Occipital lobe (tissue), 2 donors: Measurements from ENCODE around the gene IGSF10. TPM values are rescaled to one million over a fixed set of nuclear protein-coding genes. Genes with fewer than 3 reads are reported as not detected.

Source experiments
- DNase-seq: peaks from one replicate; lab custom pipeline; 2025; lab: John Stamatoyannopoulos, UW
- total RNA-seq: library from RNA; depleted of rRNA; stranded (reverse); fragments of >200 nt; gene quantifications from one replicate; pipeline ENCODE4 v1.2.3, GENCODE V29; 2014

IGSF10 gene
- total RNA-seq, 1 donor from 2014 or later = 0.31 TPM

GRCh38 chr3:151462278-151462780, 1.5 kb upstream of the IGSF10 start:
- DNase-seq = no peak

DNA sequence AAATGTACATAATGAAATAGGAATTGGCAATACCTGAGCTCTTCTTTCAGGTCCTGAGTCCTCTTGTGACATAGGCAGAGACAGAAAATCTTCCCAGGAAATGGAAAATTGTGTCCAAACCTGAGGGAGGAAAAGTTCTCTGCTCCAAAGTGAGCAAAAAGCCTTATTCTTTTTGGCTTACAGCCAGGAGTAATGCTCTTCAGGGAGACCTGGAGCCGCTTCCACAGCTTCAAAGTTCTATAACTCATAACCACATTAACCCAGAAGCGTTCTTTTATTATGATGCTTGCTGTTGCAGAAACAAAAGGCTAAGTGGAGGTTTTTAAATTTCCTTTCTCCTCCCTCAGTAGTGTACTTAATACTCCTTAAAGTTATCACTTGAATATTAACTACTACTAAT, 633 bp downstream of the IGSF10 start:
- no peak for DNase-seq

DNA sequence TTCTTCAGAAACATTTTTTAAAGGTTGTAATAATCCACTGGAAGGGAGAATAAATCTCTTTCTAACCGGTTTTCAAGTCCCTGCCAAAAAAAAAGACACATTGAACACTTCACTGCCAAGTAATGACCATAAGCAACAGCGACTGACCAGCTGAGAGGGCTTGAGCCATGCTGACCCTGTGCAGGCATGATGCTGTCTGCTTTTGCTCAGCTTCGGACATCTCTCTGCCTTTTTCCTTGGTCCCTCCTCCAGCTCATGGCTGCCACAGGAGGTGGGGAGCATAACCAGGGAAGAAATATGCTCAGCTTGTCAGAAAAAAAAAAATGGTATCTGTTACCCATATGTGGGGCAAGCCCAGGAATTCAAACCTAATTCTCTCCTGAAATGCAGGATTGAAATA, 1.5 kb downstream of the IGSF10 start:
- no peak for DNase-seq

DNA sequence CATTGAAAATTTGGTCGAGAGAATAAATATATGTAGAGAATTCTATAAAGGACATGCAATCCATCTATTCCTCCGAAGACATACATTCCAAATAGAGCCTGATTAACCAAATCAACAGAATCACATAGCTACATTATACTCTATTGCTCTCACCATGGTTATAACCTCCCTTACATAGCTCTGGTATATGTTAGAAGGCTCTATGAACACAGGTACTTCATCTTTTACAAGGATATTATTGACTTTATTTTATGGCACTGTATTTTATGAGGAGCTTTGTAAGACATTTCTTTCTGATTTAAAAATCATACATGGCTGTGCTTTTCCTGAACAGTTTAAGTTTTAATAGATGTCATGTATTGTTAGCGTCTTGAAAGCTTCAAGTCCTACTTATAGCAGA, 4.8 kb downstream of the IGSF10 start:
- DNase-seq = no peak

GRCh38 chr3:151452841-151453240, 8.0 kb downstream of the IGSF10 start:
- DNase-seq = no peak

DNA sequence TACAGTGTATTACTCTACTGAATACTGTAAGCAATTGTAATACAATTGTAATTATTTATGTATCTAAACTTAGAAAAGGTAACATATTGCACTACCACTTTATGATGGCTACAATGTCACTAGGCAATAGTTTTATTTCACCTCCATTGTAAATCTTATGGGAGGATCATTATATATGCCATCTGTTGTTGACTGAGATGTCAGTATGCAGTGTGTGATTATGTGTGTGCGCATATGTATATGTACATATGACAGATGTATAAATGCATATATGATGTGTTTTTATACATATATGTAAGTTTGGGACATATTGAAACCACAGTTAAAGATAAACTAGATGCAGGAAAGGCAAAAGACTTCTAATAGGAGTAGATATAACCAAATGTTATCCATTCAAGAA, 8.5 kb downstream of the IGSF10 start:
- DNase-seq = no peak

DNA sequence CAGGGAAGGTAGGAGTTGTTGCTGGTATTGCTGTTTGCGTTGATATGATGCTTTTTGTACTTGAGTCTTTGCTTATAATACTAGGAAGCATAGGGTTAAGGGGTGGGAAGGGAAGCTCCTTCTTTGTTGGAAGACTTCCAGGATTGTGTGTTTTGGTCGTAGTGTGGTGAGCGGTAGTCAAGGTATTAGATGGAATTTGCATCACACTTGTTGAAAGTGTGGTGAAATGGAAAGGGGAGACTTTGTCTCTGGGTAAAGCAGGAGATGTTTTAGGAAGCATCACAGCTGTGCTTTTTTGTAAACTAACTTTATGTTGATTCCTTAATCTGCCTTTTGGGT, 14.9 kb downstream of the IGSF10 start:
- DNase-seq = no peak

- DNase-seq = no peak
Observed at GRCh38 chr3:151445273-151446001, 15.4 kb downstream of the IGSF10 start.

- no peak for DNase-seq
Observed at GRCh38 chr3:151443583-151443982, 17.3 kb downstream of the IGSF10 start.

GRCh38 chr3:151440940-151441339, 19.9 kb downstream of the IGSF10 start:
- DNase-seq = no peak

- no peak for DNase-seq
Observed at GRCh38 chr3:151439652-151440125, 21.2 kb downstream of the IGSF10 start.

DNA sequence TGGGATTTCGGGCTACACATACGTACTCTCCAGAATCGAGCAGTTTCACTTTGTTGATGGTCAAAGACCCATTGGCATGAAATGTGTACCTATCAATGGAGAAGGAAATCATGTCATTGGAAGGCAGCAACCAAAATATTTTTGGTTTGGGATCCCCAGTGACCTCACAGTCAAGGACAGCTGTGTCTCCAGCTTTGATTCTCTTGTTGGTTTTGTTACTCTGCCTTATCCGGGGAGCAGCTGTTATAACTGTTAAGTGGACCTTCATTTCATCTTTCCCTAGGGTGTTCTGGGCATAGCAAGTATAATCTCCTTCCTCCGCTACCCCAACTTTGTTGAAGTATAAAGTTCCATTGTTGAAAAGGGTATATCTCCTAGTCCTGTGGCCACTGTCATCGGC, 23.0 kb downstream of the IGSF10 start:
- DNase-seq = no peak

DNA sequence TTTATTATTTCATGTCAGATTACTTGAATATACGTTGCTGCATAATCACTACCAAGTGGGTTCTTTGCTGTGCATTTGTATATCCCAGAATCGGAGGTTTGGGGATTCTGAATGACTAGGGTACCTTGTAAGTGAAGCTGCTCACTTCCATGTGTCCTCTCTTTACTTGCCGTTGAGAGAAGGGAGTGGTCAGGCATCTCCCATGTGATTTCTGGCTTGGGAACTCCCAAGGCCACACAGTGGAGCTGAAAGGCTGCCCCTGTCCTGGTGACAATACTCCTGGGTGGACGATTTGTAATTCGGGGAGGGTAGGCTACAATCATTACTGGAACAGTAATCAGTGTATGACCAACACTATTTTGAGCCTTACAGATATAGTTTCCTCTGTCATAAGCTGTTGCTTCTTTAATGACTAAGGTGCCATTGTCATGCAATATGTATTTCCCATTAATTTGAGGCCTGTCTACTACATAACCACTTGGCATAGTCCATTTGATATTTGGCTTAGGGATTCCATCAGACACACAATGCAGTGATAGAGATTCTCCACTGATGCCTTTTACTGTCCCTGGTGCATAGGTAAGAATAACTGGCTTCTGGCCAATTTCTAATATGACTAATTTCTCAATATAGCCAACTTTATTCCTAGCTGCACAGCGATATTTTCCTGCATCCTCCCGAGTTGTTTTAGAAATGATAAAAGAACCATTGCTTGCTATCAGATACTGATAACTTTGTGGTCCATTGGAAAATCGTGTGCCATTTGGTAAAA, 24.0 kb downstream of the IGSF10 start:
- DNase-seq = no peak

GRCh38 chr3:151434151-151434890, 26.5 kb downstream of the IGSF10 start:
- DNase-seq = no peak

DNA sequence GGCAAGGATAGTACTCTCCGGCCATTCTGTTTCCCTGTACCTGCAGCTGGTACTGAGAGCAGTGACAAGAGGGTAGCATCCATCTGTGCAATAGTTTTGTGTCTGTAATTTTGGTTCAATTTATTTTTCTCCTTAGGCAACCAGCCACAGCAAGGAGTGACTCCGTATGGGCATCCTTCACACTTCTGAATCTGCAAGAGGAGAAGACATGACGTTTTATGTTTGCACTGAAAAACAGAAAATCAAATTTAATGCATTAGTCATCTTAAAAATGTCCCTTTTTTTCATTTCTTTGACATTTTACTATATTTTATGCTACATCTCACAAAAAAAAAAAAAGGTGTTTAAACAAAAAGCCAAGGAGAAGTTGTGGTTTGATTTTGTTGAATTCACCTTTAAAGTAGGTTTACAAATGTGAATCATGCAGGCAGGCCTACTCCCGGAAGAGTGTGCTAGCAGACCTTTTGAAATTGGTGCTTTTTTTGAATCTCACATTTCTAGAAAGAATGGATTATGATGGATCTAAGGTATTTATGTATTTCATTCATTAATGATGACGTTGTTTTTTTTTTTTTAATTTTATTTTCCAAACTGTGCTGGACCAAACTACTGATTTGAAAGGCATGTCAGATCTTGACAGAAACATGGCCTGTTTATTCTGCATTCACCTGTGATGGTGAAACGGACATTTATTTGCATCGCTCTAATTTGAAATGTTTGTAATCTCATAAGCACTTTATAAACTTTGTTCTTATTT, 28.1 kb downstream of the IGSF10 start:
- DNase-seq = no peak

DNA sequence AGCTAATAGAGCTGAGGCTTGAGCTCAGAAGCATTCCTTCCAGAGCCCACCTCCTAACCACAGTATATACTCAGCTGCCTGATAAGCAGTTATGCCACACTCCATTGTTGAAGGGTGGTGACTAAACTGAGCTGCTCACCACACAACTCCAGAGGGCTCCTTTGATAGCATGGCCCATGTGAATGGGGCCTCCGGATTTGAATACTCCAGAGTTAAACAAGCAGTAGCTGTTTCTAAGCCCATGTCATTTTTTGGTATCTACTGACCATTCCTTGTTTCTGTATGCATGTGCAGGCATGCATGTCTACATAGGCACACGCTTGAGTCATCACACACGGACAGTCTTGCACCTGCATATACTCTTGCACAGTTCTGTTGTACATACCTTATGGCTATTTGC, 28.9 kb downstream of the IGSF10 start:
- no peak for DNase-seq

GRCh38 chr3:151430821-151431484, 29.9 kb downstream of the IGSF10 start:
- no peak for DNase-seq

GRCh38 chr3:151428386-151428785, 32.5 kb downstream of the IGSF10 start:
- DNase-seq = no peak

- no peak for DNase-seq
Observed at GRCh38 chr3:151426341-151426657, 34.6 kb downstream of the IGSF10 start.

GRCh38 chr3:151425627-151426340, 35.1 kb downstream of the IGSF10 start:
- DNase-seq = no peak
